Erythroblast (primary cell): ENCODE results near the gene SLC5A1.
"Not testable (repeated sequence)": the region's sequence is repeated elsewhere in the genome, so short reads cannot be mapped to it uniquely, and the experiment has no call there.

Source experiments
- GATA1 ChIP-seq: IDR thresholded peaks from 2 replicates; pipeline ENCODE4 v1.6.1; 2011; ENCODE audit warnings: low read depth, mild to moderate bottlenecking, control low read depth, low read length, moderate library complexity
- POLR2A ChIP-seq: IDR thresholded peaks from 2 replicates; pipeline ENCODE4 v1.6.1; 2011; ENCODE audit warnings: mild to moderate bottlenecking, low read length

DNA sequence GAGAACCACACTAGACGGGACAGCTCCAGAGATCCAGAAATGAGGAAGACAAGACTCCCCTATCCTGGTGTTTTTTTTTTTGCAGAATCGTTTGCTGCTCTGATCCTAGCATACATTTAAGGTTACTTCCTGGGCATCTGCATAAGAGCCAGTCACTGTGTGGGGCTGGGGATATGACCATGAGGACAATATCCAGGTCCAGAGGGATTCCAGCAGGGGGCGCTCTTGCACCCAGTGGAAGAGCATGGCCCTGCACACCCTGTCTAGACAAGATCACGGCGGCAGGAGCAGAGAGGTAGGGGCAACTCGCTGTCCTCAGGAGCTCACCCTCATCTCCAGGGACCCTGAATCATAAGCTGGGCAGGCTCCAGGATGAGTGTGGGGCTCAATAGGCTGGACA, 97.6 kb downstream of the SLC5A1 start:
- not testable (repeated sequence) for TF ChIP-seq POLR2A, GATA1
